DMS 273 treated with DMSO at 0.1 percent for 48 hours (cell line): ENCODE data around the gene PCDHGB5.
"Not testable (repeated sequence)": the region's sequence is repeated elsewhere in the genome, so short reads cannot be mapped to it uniquely, and the experiment has no call there.

Source experiments
- DNase-seq: peaks from one replicate; lab custom pipeline; 2025; lab: John Stamatoyannopoulos, UW

The PCDHGB5 gene

GRCh38 chr5:141412854-141413539 is 15.2 kb downstream of the PCDHGB5 start, which contains the start of gene PCDHGA10:
TSS of gene PCDHGA10 (plus strand) at chr5:141412987. CDS start at chr5:141413176, 189 bp downstream.
- DNase-seq: peak; percentile 35

DNA sequence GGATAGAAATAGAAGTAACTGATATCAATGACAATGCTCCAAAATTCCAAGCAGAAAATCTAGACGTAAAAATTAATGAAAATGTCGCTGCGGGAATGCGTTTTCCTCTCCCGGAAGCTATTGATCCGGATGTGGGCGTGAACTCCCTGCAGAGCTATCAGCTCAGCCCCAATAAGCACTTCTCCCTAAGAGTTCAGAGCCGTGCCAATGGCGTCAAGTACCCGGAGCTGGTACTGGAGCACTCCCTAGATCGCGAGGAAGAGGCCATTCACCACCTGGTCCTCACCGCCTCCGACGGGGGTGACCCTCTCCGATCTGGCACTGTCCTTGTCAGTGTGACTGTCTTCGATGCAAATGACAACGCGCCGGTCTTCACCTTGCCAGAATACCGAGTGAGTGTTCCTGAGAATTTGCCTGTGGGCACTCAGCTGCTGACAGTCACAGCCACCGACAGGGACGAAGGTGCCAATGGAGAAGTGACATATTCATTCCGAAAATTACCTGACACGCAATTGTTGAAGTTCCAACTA is 15.9 kb downstream of the PCDHGB5 start:
- no peak for DNase-seq

DNA sequence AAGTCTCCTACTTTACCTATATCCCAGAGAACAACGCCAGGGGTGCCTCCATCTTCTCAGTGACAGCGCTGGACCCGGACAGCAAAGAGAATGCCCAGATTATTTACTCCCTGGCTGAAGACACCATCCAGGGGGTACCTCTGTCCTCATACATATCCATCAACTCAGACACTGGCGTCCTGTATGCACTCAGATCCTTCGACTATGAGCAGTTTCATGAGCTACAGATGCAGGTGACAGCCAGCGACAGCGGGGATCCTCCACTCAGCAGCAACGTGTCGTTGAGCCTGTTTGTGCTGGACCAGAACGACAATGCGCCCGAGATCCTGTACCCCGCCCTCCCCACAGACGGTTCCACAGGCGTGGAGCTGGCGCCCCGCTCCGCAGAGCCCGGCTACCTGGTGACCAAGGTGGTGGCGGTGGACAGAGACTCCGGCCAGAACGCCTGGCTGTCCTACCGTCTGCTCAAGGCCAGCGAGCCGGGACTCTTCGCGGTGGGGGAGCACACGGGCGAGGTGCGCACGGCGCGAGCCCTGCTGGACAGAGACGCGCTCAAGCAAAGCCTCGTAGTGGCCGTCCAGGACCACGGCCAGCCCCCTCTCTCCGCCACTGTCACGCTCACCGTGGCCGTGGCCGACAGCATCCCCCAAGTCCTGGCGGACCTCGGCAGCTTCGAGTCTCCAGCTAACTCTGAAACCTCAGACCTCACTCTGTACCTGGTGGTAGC is 17.0 kb downstream of the PCDHGB5 start:
- DNase-seq: not testable (repeated sequence)

DNA sequence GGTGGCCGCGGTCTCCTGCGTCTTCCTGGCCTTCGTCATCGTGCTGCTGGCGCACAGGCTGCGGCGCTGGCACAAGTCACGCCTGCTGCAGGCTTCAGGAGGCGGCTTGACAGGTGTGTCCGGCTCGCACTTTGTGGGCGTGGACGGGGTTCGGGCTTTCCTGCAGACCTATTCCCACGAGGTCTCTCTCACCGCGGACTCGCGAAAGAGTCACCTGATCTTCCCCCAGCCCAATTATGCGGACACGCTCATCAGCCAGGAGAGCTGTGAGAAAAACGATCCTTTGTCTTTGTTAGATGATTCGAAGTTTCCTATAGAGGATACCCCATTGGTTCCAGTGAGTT is 17.5 kb downstream of the PCDHGB5 start:
- not testable (repeated sequence) for DNase-seq

DNA sequence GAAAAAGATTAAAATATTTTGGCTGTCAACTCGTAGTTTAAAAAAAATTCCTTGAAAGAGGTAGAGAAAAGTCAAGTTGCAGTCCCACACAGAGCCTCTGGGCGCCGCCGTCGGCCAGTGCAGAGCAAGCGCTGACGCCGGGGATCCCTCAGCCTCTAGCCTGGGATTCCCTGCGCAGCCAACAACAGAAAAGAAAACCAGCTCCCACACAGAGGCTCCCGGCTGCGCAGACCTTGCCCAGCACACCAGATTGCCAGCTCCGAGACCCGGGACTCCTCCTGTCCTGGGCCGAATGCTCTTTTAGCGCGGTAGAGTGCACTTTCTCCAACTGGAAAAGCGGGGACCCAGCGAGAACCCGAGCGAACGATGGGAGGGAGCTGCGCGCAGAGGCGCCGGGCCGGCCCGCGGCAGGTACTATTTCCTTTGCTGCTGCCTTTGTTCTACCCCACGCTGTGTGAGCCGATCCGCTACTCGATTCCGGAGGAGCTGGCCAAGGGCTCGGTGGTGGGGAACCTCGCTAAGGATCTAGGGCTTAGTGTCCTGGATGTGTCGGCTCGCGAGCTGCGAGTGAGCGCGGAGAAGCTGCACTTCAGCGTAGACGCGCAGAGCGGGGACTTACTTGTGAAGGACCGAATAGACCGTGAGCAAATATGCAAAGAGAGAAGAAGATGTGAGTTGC is 19.9 kb downstream of the PCDHGB5 start, which contains the start of gene PCDHGB7:
PCDHGB7 (plus strand) TSS at position 184 of the 679 bp plus-strand sequence; CDS start at position 367, 183 bp downstream.
- DNase-seq: not testable (repeated sequence)

DNA sequence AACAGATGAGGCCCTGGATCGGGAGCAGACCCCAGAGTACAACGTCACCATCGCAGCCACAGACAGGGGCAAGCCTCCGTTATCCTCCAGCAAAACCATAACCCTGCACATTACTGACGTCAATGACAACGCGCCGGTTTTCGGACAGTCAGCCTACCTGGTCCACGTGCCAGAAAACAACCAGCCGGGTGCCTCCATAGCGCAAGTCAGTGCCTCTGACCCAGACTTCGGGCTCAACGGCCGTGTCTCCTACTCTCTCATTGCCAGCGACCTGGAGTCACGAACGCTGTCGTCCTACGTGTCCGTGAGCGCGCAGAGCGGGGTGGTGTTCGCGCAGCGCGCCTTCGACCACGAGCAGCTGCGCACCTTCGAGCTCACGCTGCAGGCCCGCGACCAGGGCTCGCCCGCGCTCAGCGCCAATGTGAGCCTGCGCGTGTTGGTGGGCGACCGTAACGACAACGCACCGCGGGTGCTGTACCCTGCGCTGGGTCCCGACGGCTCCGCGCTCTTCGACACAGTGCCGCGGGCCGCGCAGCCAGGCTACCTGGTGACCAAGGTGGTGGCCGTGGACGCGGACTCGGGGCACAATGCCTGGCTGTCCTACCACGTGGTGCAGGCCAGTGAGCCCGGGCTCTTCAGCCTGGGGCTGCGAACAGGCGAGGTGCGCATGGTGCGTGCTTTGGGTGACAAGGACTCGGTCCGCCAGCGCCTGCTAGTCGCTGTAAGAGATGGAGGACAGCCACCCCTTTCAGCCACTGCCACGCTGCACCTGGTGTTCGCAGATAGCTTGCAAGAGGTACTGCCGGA is 21.5 kb downstream of the PCDHGB5 start:
- no peak for DNase-seq

DNA sequence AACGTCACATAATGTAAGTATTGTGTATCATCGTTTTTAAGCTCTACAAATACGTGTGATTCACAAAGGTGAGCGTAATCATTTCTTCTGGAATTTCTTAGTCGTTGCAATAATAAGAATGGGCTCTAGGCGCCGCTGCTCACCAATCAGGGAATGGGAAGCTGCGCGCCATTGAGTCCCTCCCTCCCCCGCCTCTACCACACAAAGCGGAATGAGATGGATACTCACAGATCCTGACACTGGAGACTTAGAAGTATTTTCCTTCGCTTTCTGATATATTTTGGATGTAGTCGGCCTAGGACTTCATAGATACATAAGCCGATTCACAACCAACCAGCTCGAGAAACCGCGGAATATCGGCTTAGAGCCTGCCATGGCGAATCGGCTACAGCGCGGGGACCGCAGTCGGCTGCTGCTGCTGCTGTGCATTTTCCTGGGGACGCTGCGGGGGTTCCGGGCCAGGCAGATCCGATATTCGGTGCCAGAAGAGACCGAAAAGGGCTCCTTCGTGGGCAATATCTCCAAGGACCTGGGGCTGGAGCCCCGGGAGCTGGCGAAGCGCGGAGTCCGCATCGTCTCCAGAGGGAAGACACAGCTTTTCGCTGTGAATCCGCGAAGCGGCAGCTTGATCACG is 23.2 kb downstream of the PCDHGB5 start, which contains the start of gene PCDHGA11:
PCDHGA11 (plus strand) TSS at position 197 of the 634 bp plus-strand sequence; CDS start at position 374, 177 bp downstream.
- DNase-seq: no peak

DNA sequence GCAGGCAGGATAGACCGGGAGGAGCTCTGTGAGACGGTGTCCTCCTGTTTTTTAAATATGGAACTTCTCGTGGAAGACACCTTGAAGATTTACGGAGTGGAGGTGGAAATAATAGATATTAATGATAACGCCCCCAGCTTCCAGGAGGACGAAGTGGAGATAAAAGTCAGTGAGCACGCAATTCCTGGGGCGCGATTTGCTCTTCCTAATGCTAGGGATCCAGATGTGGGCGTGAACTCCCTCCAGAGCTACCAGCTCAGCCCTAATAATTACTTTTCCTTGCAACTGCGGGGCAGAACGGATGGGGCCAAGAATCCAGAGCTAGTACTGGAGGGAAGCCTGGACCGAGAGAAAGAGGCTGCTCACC is 23.7 kb downstream of the PCDHGB5 start:
- DNase-seq: no peak

DNA sequence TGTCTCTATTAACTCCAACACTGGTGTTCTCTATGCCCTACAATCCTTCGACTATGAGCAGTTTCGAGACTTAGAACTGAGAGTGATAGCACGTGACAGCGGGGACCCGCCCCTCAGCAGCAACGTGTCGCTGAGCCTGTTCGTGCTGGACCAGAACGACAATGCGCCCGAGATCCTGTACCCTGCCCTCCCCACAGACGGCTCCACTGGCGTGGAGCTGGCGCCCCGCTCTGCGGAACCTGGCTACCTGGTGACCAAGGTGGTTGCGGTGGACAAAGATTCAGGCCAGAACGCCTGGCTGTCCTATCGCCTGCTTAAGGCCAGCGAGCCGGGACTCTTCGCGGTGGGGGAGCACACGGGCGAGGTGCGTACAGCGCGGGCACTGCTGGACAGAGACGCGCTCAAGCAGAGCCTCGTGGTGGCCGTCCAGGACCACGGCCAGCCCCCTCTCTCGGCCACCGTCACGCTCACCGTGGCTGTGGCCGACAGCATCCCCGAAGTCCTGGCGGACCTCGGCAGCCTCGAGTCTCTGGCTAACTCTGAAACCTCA is 25.1 kb downstream of the PCDHGB5 start:
- no peak for DNase-seq

DNA sequence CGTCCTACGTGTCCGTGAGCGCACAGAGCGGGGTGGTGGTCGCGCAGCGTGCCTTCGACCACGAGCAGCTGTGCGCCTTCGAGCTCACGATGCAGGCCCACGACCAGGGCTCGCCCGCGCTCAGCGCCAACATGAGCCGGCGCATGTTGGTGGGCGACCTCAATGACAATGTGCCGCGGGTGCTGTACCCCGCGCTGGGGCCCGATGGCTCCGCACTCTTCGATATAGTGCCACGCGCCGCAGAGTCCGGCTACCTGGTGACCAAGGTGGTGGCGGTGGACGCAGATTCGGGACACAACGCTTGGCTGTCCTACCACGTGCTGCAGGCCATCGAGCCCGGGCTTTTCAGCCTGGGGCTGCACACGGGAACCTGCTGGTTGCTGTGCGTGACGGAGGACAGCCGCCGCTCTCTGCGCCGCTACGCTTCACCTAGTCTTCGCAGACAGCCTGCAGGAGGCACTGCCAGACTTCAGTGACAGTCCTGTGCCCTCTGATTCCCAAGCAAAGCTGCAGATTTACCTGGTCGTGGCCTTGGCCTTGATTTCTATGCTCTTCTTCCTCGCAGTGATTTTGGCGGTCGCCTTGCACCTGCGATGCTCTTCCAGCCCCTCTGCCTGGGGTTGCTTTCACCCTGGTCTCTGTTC is 30.2 kb downstream of the PCDHGB5 start:
- no peak for DNase-seq

- no peak for DNase-seq
These were observed 32.8 kb downstream of the PCDHGB5 start, which contains the start of gene PCDHGA12 for GRCh38 chr5:141430332-141431113. TSS of gene PCDHGA12 (plus strand) at chr5:141430507. CDS start at chr5:141430760, 253 bp downstream.

DNA sequence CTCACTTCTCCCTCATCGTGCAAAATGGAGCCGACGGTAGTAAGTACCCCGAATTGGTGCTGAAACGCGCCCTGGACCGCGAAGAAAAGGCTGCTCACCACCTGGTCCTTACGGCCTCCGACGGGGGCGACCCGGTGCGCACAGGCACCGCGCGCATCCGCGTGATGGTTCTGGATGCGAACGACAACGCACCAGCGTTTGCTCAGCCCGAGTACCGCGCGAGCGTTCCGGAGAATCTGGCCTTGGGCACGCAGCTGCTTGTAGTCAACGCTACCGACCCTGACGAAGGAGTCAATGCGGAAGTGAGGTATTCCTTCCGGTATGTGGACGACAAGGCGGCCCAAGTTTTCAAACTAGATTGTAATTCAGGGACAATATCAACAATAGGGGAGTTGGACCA is 33.5 kb downstream of the PCDHGB5 start:
- no peak for DNase-seq

GRCh38 chr5:141432308-141432707 is 34.6 kb downstream of the PCDHGB5 start:
- not testable (repeated sequence) for DNase-seq

DNA sequence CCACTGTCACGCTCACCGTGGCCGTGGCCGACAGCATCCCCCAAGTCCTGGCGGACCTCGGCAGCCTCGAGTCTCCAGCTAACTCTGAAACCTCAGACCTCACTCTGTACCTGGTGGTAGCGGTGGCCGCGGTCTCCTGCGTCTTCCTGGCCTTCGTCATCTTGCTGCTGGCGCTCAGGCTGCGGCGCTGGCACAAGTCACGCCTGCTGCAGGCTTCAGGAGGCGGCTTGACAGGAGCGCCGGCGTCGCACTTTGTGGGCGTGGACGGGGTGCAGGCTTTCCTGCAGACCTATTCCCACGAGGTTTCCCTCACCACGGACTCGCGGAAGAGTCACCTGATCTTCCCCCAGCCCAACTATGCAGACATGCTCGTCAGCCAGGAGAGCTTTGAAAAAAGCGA is 35.0 kb downstream of the PCDHGB5 start:
- not testable (repeated sequence) for DNase-seq

- DNase-seq: no peak
These were observed 36.3 kb downstream of the PCDHGB5 start for GRCh38 chr5:141434006-141434405.

GRCh38 chr5:141437221-141437620 is 39.5 kb downstream of the PCDHGB5 start:
- no peak for DNase-seq

GRCh38 chr5:141439411-141440141 is 41.8 kb downstream of the PCDHGB5 start:
- no peak for DNase-seq

DNA sequence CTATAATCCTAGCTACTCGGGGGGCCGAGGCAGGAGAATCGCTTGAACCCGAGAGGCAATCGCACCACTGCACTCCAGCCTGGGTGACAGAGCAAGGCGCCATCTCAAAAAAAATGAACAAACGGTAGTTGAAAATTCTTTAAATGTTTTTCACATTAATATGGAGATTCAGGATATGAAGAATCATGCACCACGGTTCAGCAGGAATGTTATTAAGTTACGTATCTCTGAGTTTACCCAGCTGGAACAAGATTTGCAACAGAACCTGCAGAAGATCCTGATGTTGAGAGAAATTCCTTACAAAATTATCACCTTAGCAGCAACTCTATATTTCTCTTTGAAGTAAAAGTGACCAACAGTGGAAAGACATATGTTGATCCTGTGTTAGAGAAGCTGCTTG is 42.6 kb downstream of the PCDHGB5 start:
- DNase-seq: no peak
